SK-N-SH (cell line): Measurements from ENCODE around the gene GRIK1.

Source experiments
- CHD2 ChIP-seq: fragments of 150-350 bp; IDR thresholded peaks from 2 replicates; pipeline ENCODE4 v1.6.1; 2018; ENCODE audit warnings: low read length; ENCODE audit not compliant: partially characterized antibody
- EP300 ChIP-seq, 2 experiments: IDR thresholded peaks; 2 replicates each; pipeline versions ENCODE4 v1.4.0 to v1.6.1; 2012; ENCODE audit warnings: borderline replicate concordance in 1 of 2, low read depth in 1 of 2, low read length in 1 of 2
- EZH2phosphoT487 ChIP-seq: fragments of 200-600 bp; sonication (generic); IDR thresholded peaks from 2 replicates; pipeline ENCODE4 v1.6.1; 2017; ENCODE audit warnings: low read depth, mixed run types, mild to moderate bottlenecking, antibody characterized with exemption, moderate library complexity, borderline replicate concordance
- MEF2A ChIP-seq: IDR thresholded peaks from 2 replicates; pipeline ENCODE4 v1.4.0; 2012; ENCODE audit warnings: low read depth, borderline replicate concordance
- NRF1 ChIP-seq: IDR thresholded peaks from 2 replicates; pipeline ENCODE4 v1.6.1; 2012; ENCODE audit warnings: low read depth, mild to moderate bottlenecking, low read length
- POLR2AphosphoS5 ChIP-seq: IDR thresholded peaks from 2 replicates; pipeline ENCODE4 v1.6.1; 2012; ENCODE audit warnings: low read depth, low read length
- TAF1 ChIP-seq: IDR thresholded peaks from 2 replicates; pipeline ENCODE4 v1.6.1; 2012; ENCODE audit warnings: low read depth, mild to moderate bottlenecking, low read length, moderate library complexity, borderline replicate concordance
- USF2 ChIP-seq: fragments of 150-350 bp; IDR thresholded peaks from 2 replicates; pipeline ENCODE4 v1.6.1; 2017; ENCODE audit warnings: antibody characterized with exemption, low read length, low read depth, borderline replicate concordance
- YY1 ChIP-seq: IDR thresholded peaks from 2 replicates; pipeline ENCODE4 v1.4.0; 2012; ENCODE audit warnings: low read depth, mild to moderate bottlenecking
- ZBTB33 ChIP-seq: IDR thresholded peaks from 2 replicates; pipeline ENCODE4 v1.4.0; 2012; ENCODE audit warnings: low read depth, borderline replicate concordance
- TF ChIP-seq, protein P1 (sequence below): fragments of 200-600 bp; sonication (generic); IDR thresholded peaks from 2 replicates; pipeline ENCODE4 v1.6.1; 2017; ENCODE audit warnings: antibody characterized with exemption, mild to moderate bottlenecking, moderate library complexity
- TF ChIP-seq, protein P2 (sequence below): IDR thresholded peaks from 2 replicates; pipeline ENCODE4 v1.4.0; 2012; ENCODE audit warnings: low read depth, borderline replicate concordance
- TF ChIP-seq, protein P3 (sequence below): IDR thresholded peaks from 2 replicates; pipeline ENCODE4 v1.6.1; 2012; ENCODE audit warnings: mild to moderate bottlenecking, low read depth, low read length, moderate library complexity
- TF ChIP-seq, protein P4 (sequence below): IDR thresholded peaks from 2 replicates; pipeline ENCODE4 v1.4.0; 2012; ENCODE audit warnings: low read depth

GRCh38 chr21:29748391-29749167 lies 191.2 kb downstream of the GRIK1 start:
- TF ChIP-seq, protein P1, sequence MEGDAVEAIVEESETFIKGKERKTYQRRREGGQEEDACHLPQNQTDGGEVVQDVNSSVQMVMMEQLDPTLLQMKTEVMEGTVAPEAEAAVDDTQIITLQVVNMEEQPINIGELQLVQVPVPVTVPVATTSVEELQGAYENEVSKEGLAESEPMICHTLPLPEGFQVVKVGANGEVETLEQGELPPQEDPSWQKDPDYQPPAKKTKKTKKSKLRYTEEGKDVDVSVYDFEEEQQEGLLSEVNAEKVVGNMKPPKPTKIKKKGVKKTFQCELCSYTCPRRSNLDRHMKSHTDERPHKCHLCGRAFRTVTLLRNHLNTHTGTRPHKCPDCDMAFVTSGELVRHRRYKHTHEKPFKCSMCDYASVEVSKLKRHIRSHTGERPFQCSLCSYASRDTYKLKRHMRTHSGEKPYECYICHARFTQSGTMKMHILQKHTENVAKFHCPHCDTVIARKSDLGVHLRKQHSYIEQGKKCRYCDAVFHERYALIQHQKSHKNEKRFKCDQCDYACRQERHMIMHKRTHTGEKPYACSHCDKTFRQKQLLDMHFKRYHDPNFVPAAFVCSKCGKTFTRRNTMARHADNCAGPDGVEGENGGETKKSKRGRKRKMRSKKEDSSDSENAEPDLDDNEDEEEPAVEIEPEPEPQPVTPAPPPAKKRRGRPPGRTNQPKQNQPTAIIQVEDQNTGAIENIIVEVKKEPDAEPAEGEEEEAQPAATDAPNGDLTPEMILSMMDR = no peak
- TF ChIP-seq TAF1 = no peak
- no peak for TF ChIP-seq YY1
- no peak for TF ChIP-seq POLR2AphosphoS5
- TF ChIP-seq CHD2 = no peak
- TF ChIP-seq, protein P2, sequence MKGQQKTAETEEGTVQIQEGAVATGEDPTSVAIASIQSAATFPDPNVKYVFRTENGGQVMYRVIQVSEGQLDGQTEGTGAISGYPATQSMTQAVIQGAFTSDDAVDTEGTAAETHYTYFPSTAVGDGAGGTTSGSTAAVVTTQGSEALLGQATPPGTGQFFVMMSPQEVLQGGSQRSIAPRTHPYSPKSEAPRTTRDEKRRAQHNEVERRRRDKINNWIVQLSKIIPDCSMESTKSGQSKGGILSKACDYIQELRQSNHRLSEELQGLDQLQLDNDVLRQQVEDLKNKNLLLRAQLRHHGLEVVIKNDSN = no peak
- no peak for TF ChIP-seq MEF2A
- TF ChIP-seq, protein P3, sequence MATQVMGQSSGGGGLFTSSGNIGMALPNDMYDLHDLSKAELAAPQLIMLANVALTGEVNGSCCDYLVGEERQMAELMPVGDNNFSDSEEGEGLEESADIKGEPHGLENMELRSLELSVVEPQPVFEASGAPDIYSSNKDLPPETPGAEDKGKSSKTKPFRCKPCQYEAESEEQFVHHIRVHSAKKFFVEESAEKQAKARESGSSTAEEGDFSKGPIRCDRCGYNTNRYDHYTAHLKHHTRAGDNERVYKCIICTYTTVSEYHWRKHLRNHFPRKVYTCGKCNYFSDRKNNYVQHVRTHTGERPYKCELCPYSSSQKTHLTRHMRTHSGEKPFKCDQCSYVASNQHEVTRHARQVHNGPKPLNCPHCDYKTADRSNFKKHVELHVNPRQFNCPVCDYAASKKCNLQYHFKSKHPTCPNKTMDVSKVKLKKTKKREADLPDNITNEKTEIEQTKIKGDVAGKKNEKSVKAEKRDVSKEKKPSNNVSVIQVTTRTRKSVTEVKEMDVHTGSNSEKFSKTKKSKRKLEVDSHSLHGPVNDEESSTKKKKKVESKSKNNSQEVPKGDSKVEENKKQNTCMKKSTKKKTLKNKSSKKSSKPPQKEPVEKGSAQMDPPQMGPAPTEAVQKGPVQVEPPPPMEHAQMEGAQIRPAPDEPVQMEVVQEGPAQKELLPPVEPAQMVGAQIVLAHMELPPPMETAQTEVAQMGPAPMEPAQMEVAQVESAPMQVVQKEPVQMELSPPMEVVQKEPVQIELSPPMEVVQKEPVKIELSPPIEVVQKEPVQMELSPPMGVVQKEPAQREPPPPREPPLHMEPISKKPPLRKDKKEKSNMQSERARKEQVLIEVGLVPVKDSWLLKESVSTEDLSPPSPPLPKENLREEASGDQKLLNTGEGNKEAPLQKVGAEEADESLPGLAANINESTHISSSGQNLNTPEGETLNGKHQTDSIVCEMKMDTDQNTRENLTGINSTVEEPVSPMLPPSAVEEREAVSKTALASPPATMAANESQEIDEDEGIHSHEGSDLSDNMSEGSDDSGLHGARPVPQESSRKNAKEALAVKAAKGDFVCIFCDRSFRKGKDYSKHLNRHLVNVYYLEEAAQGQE = no peak
- TF ChIP-seq EZH2phosphoT487 = no peak
- no peak for TF ChIP-seq NRF1
- TF ChIP-seq, protein P4, sequence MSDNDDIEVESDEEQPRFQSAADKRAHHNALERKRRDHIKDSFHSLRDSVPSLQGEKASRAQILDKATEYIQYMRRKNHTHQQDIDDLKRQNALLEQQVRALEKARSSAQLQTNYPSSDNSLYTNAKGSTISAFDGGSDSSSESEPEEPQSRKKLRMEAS = no peak
- no peak for TF ChIP-seq ZBTB33
- TF ChIP-seq USF2 = no peak
- TF ChIP-seq EP300 (IDR thresholded peaks at IDR 0.05; ENCODE audit: borderline replicate concordance in 1 of 2, low read depth in 1 of 2, low read length in 1 of 2) = no peak
